ENCODE data around the gene TMOD3. TPM values are rescaled to one million over a fixed set of nuclear protein-coding genes. Genes with fewer than 3 reads are reported as not detected.

The TMOD3 gene
- total RNA-seq, 1 donor, result 100 TPM

DNA sequence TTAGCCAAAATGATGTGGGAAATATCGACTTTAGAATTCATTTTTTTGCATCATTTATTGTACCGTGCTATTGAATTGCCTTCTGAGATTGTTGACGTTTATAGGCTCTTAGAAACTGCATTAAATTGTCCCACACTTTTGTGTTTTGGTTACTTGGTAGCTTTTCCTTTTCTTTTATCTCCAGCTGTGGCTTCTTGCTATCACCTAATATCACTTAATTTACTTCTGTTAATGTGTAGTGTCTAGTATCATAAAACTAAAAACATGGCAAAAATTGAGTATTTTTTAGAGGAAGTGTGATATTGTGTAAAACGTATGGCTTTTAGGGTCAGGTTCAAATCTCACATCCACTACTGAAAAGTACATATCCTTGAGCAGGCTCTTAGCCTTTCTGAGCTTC is 11.2 kb downstream of the TMOD3 start:
- TF ChIP-seq, protein P1, sequence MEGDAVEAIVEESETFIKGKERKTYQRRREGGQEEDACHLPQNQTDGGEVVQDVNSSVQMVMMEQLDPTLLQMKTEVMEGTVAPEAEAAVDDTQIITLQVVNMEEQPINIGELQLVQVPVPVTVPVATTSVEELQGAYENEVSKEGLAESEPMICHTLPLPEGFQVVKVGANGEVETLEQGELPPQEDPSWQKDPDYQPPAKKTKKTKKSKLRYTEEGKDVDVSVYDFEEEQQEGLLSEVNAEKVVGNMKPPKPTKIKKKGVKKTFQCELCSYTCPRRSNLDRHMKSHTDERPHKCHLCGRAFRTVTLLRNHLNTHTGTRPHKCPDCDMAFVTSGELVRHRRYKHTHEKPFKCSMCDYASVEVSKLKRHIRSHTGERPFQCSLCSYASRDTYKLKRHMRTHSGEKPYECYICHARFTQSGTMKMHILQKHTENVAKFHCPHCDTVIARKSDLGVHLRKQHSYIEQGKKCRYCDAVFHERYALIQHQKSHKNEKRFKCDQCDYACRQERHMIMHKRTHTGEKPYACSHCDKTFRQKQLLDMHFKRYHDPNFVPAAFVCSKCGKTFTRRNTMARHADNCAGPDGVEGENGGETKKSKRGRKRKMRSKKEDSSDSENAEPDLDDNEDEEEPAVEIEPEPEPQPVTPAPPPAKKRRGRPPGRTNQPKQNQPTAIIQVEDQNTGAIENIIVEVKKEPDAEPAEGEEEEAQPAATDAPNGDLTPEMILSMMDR (IDR thresholded peaks at IDR 0.05; ENCODE audit: insufficient read depth, low read depth, low read length), result no peak
- no peak for DNase-seq (ENCODE audit: low read depth)
- H3K4me3 ChIP-seq (ENCODE audit: low read depth, low read length), result no peak overlapping the region

DNA sequence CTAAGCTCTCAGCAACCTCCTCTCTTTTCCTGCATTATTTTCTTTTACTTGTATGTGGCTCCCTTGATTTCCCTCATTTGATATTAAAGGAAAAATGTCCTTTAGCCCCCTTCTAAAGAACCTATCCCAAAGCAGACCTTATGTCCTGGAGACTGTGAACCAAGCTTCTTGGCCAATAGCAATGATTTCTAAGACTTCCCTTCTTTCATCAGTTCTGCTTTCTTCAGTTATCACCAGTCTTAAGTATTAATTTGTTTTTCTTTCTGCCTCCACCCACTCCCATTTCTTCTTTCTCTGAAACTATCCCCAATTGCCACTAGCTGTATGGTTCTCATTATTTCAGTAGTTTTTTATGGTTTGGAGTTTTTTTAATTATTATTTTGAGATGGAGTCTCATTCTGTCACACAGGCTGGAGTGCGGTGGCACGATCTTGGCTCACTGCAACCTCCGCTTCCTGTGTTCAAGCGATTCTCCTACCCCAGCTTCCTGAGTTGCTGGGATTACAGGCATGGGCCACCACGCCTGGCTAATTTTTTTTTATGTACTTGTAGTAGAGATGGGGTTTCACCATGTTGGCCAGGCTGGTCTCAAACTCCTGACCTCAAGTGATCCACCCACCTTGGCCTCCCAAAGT is 12.1 kb downstream of the TMOD3 start:
- H3K4me3 ChIP-seq (ENCODE audit: low read depth, low read length), result no peak overlapping the region
- TF ChIP-seq, protein P1 (IDR thresholded peaks at IDR 0.05; ENCODE audit: insufficient read depth, low read depth, low read length), result no peak
- no peak for DNase-seq (ENCODE audit: low read depth)

DNA sequence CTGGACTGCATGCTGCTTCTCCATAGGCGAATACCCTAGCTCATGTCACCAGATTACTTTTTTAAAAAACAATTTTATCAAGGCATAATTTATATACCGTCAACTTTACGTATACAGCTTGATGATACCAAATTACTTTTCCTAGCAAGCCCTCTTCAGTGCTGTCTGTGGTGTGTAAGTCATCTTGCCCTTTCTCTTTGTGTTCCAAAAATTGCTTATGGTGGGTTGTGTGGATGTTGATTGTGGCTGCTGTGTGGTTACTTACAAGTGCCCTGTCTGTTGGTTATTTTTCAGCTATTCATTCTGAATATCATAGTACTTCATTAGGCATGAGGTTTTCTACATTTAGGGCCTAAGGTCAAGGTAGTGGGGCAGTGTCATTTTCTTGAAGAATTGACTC is 12.8 kb downstream of the TMOD3 start:
- H3K4me3 ChIP-seq (ENCODE audit: low read depth, low read length), result no peak overlapping the region
- DNase-seq (ENCODE audit: low read depth), result no peak
- TF ChIP-seq, protein P1 (IDR thresholded peaks at IDR 0.05; ENCODE audit: insufficient read depth, low read depth, low read length), result no peak

DNA sequence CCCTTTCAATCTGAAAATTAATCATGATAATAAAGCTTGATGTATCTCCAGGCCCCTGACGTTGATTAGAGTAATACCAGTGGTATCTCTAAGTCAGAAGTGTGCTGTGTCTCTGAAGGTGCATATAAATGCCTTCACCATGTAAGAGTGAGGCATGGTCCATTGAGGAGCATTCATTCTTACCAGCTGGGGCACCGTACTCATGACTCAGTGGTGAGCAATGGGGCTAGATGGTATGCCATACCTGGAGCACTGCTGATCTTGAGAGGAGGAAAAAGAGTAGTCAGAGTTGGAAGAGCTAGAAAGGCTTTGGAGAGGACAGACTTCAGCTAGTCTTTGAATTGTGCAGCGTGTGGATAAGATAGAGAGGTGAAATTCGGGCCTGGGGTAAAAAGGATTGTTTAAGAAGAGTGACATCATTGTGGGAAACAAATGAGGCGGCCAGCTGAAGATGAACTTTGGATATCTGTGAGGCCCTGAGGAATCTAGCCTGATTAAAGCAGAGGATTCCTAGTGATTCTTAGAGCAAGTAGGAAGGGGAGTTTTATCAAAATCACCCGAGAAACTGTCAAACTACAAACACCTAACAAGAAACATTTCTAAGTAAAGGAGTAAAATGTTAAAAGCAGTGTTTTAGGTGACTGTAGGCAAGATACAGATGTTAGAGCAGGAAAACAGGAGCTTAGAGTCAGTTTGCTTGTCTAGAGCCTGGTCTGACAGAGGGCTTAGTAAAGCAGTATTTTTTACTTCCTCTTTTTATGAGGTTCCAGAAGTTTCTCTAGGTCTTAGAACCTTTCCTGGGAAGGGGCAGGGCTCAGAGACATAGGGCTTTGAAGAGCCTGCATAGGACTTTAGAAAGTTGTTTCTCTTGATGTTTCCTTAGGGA is 13.6 kb downstream of the TMOD3 start:
- TF ChIP-seq, protein P1 (IDR thresholded peaks at IDR 0.05; ENCODE audit: insufficient read depth, low read depth, low read length), result no peak
- peak; percentile 39 for DNase-seq (ENCODE audit: low read depth)
- H3K4me3 ChIP-seq (ENCODE audit: low read depth, low read length), result no peak overlapping the region

DNA sequence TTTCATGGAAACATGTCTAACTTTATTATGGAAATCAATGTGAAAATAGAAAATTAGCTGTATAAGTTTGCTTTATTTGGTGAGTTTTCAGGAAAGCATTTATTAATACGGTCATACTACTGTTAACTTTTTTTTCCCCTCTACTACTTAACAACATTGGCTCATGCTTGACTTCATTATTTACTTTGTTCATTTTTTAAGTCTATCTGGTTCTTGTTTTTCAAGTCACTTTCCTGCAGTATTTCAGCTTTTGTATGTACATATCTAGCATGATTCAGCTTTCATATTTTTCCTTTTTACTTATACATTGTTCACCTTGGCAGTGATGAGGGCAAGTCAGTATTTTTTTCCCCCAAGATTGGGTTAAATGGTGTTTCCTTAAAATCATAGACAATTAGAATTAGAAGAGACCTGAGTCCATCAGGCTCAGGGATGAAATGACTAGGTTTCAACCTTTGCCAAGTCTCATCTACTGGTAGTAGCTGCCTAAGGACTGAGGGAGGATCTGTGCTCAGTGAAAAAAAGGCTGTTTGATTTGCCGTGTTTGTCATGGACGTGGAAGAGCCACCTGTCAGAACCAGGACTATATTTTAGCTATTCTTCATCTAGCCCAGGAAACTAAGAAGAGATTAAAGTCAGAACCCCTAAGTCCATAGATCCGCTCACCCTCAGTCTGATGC is 15.4 kb downstream of the TMOD3 start:
- no peak overlapping the region for H3K4me3 ChIP-seq (ENCODE audit: low read depth, low read length)
- TF ChIP-seq, protein P1 (IDR thresholded peaks at IDR 0.05; ENCODE audit: insufficient read depth, low read depth, low read length), result no peak
- no peak for DNase-seq (ENCODE audit: low read depth)

DNA sequence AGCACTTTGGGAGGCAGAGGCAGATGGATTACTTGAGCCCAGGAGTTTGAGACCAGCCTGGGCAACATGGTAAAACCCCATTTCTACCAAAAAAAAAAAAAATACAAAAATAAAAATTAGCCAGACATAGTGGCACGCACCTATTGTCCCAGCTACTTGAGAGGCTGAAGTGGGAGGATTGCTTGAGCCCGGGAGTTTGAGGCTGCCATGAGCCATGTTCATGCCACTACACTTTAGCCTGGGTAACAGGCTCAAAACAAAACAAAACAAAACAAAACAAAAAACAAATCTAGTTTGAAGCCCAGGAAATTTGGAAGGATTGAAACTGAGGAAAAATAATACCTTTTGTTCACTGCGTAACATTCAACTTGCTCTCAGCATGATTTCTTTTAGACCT is 16.6 kb downstream of the TMOD3 start:
- no peak for DNase-seq (ENCODE audit: low read depth)

More for the DNA sequence above, 16.6 kb downstream of the TMOD3 start:
- no peak overlapping the region for H3K4me3 ChIP-seq (ENCODE audit: low read depth, low read length)
- TF ChIP-seq, protein P1 (IDR thresholded peaks at IDR 0.05; ENCODE audit: insufficient read depth, low read depth, low read length), result no peak
